Measurements from ENCODE around the gene SLC25A43.
"Not testable (repeated sequence)": the region's sequence is repeated elsewhere in the genome, so short reads cannot be mapped to it uniquely, and the experiment has no call there.

Gene SLC25A43

GRCh38 chrX:119398974-119399771 is at the start of gene SLC25A43:
TSS of gene SLC25A43 (plus strand) at chrX:119399336. CDS start at chrX:119399404, 68 bp downstream.
- peak; percentile 53 for DNase-seq (ENCODE audit: low spot score)

- DNase-seq (ENCODE audit: low spot score) = no peak
Observed at GRCh38 chrX:119359618-119360382, 39.3 kb upstream of the SLC25A43 start.

- DNase-seq (ENCODE audit: low spot score) = not testable (repeated sequence)
Observed at GRCh38 chrX:119361451-119361850, 37.7 kb upstream of the SLC25A43 start.

GRCh38 chrX:119362074-119362473 is 37.1 kb upstream of the SLC25A43 start:
- not testable (repeated sequence) for DNase-seq (ENCODE audit: low spot score)

- DNase-seq (ENCODE audit: low spot score) = no peak
Observed at GRCh38 chrX:119363391-119363790, 35.7 kb upstream of the SLC25A43 start.

GRCh38 chrX:119371861-119372260 is 27.3 kb upstream of the SLC25A43 start:
- not testable (repeated sequence) for DNase-seq (ENCODE audit: low spot score)

- DNase-seq (ENCODE audit: low spot score) = no peak
Observed at GRCh38 chrX:119374736-119375135, 24.4 kb upstream of the SLC25A43 start.

GRCh38 chrX:119375561-119375960 is 23.6 kb upstream of the SLC25A43 start:
- DNase-seq (ENCODE audit: low spot score) = no peak

- DNase-seq (ENCODE audit: low spot score) = no peak
Observed at GRCh38 chrX:119376312-119376711, 22.8 kb upstream of the SLC25A43 start.

- DNase-seq (ENCODE audit: low spot score) = no peak
Observed at GRCh38 chrX:119381349-119381944, 17.7 kb upstream of the SLC25A43 start.

- no peak for DNase-seq (ENCODE audit: low spot score)
Observed at GRCh38 chrX:119382606-119383005, 16.5 kb upstream of the SLC25A43 start.

GRCh38 chrX:119386685-119387084 is 12.5 kb upstream of the SLC25A43 start:
- not testable (repeated sequence) for DNase-seq (ENCODE audit: low spot score)

- DNase-seq (ENCODE audit: low spot score) = not testable (repeated sequence)
Observed at GRCh38 chrX:119387426-119387825, 11.7 kb upstream of the SLC25A43 start.

GRCh38 chrX:119389214-119389613 is 9.9 kb upstream of the SLC25A43 start:
- no peak for DNase-seq (ENCODE audit: low spot score)

- no peak for DNase-seq (ENCODE audit: low spot score)
Observed at GRCh38 chrX:119389871-119390501, 9.2 kb upstream of the SLC25A43 start.

- peak; percentile 22 for DNase-seq (ENCODE audit: low spot score)
Observed at GRCh38 chrX:119391279-119391678, 7.9 kb upstream of the SLC25A43 start.

- no peak for DNase-seq (ENCODE audit: low spot score)
Observed at GRCh38 chrX:119393144-119393543, 6.0 kb upstream of the SLC25A43 start.

GRCh38 chrX:119398587-119398973 is 556 bp upstream of the SLC25A43 start:
- peak; percentile 3 for DNase-seq (ENCODE audit: low spot score)

- DNase-seq (ENCODE audit: low spot score) = no peak
Observed at GRCh38 chrX:119399772-119400101, 601 bp downstream of the SLC25A43 start.

- no peak for DNase-seq (ENCODE audit: low spot score)
Observed at GRCh38 chrX:119401569-119401968, 2.4 kb downstream of the SLC25A43 start.

- DNase-seq (ENCODE audit: low spot score) = no peak
Observed at GRCh38 chrX:119402588-119402987, 3.5 kb downstream of the SLC25A43 start.

- no peak for DNase-seq (ENCODE audit: low spot score)
Observed at GRCh38 chrX:119406776-119407175, 7.6 kb downstream of the SLC25A43 start.

All from germinal center (tissue), 1 donor.